OCI-LY3 (cell line): Measurements from ENCODE around the gene SLC8A2.

Experiments
- H2AFZ ChIP-seq: fragments of 200-600, 300-600 bp; shearing (Covaris generic); 2 replicates; pipeline ENCODE4 v1.6.0; 2014; ENCODE audit warnings: antibody characterized with exemption, low read depth, low read length
- H3K27ac ChIP-seq: fragments of 200-600, 300-600 bp; sonication (generic); 2 replicates; pipeline ENCODE4 v1.5.1; 2014; ENCODE audit warnings: mild to moderate bottlenecking, low read length, moderate library complexity, mixed read lengths
- H3K27me3 ChIP-seq: fragments of 200-600, 300-600 bp; sonication (generic); 2 replicates; pipeline ENCODE4 v1.6.1; 2014; ENCODE audit warnings: low read depth, low read length, mixed read lengths
- H3K36me3 ChIP-seq: fragments of 200-600, 300-600 bp; sonication (generic); replicated peaks from 2 replicates; pipeline ENCODE3; 2014; ENCODE audit warnings: low read depth, low read length, mixed read lengths
- H3K4me1 ChIP-seq: fragments of 300-600, 200-600 bp; sonication (generic); 2 replicates; pipeline ENCODE4 v1.6.1; 2014; ENCODE audit warnings: low read length, mixed read lengths
- H3K4me2 ChIP-seq: fragments of 200-600, 300-600 bp; sonication (generic); 2 replicates; pipeline ENCODE4 v1.6.1; 2014; ENCODE audit warnings: low read length, mixed read lengths
- H3K4me3 ChIP-seq: fragments of 300-600, 200-600 bp; sonication (generic); 2 replicates; pipeline ENCODE4 v1.5.1; 2014; ENCODE audit warnings: antibody characterized with exemption, mild to moderate bottlenecking, low read length, moderate library complexity
- H3K79me2 ChIP-seq: fragments of 300-600, 200-600 bp; shearing (Covaris generic); 2 replicates; pipeline ENCODE4 v1.6.1; 2014; ENCODE audit warnings: mild to moderate bottlenecking, low read length, mixed read lengths
- H3K9ac ChIP-seq: fragments of 300-600, 200-600 bp; shearing (Covaris generic); 2 replicates; pipeline ENCODE4 v1.6.0; 2014; ENCODE audit warnings: mild to moderate bottlenecking, low read length, moderate library complexity
- H3K9me3 ChIP-seq: fragments of 200-600, 300-600 bp; shearing (Covaris generic); 2 replicates; pipeline ENCODE4 v1.6.1; 2014; ENCODE audit warnings: low read length, mixed read lengths; ENCODE audit not compliant: insufficient read depth
- H4K20me1 ChIP-seq: fragments of 200-600, 300-600 bp; sonication (generic); 2 replicates; pipeline ENCODE4 v1.6.1; 2016; ENCODE audit warnings: low read length, mixed read lengths; ENCODE audit not compliant: insufficient read depth
- EZH2phosphoT487 ChIP-seq: fragments of 200-600 bp; shearing (Covaris generic); IDR thresholded peaks from 2 replicates; pipeline ENCODE4 v1.6.1; 2018; ENCODE audit warnings: antibody characterized with exemption, mixed run types, low read depth
- TF ChIP-seq, protein P1 (sequence below): fragments of 200-600, 300-600 bp; sonication (generic); IDR thresholded peaks from 2 replicates; pipeline ENCODE4 v1.5.1; 2014; ENCODE audit warnings: antibody characterized with exemption, low read length, low read depth

Gene SLC8A2

DNA sequence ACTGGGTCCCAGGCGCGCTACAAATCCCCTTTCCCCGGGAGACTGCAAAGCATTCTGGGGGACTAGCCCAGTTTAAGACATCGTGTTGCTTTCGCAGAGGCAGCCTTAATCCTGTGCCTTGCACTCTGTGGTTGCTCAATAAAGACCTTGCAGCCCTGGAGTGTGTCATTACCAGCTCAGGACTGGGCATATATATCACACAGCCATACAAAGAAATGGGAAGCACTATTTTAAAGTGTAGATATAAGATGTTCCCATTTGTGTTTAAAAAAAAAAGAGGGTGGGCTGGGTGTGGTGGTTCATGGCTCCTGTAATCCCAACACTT, 32.1 kb upstream of the SLC8A2 start:
- Histone ChIP-seq H3K36me3 (peaks cover 14% of the 10 kb centered on the region), H3K79me2 (peaks cover 15% of the 10 kb centered on the region)

DNA sequence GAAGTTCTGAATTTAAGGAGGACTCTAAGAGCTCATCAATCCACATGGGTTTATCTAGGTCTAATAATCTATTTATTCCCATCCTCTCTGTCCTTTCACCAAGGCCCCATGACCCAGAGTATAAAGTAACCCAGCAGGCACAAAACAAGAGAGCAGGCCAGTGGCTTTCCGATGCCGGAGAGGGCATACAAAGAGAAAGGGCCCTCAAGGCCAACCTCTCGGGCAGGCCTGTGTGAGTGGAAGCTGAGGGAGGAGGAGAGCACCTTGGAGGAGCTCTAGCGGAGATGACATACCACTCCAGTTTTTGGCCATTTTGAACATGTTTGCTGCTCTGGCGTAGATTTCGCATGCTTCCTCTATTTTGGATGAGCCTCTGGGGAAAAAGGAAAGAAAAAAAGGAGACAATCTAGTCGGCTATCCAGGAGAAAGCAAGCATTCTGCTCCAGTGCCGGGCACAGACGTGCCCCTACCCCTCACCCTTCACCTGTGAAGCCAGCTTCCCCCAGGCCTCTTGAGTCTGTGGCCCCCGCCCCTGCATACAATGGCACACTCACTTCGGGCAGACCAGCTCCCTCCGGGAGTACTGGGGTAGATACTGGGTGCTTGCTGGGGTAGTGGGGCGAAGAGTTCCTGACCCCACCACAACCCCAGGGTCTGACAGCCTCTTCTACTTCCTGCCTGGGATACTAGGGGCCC, 31.6 kb upstream of the SLC8A2 start:
- TF ChIP-seq EZH2phosphoT487, result no peak
- TF ChIP-seq, protein P1, sequence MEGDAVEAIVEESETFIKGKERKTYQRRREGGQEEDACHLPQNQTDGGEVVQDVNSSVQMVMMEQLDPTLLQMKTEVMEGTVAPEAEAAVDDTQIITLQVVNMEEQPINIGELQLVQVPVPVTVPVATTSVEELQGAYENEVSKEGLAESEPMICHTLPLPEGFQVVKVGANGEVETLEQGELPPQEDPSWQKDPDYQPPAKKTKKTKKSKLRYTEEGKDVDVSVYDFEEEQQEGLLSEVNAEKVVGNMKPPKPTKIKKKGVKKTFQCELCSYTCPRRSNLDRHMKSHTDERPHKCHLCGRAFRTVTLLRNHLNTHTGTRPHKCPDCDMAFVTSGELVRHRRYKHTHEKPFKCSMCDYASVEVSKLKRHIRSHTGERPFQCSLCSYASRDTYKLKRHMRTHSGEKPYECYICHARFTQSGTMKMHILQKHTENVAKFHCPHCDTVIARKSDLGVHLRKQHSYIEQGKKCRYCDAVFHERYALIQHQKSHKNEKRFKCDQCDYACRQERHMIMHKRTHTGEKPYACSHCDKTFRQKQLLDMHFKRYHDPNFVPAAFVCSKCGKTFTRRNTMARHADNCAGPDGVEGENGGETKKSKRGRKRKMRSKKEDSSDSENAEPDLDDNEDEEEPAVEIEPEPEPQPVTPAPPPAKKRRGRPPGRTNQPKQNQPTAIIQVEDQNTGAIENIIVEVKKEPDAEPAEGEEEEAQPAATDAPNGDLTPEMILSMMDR, result no peak
- Histone ChIP-seq H3K4me3 (no peak overlapping the region), H3K27me3 (no peaks in the 10 kb centered on the region), H3K79me2 (peaks cover 10% of the 10 kb centered on the region), H3K27ac (no peak overlapping the region), H4K20me1 (peaks cover 28% of the 10 kb centered on the region), H3K9ac (no peak overlapping the region), H2AFZ (no peak overlapping the region), H3K9me3 (no peaks in the 10 kb centered on the region), H3K36me3 (peaks cover 14% of the 10 kb centered on the region), H3K4me2 (no peak overlapping the region), H3K4me1 (no peaks in the 10 kb centered on the region)

More for the DNA sequence above, 32.1 kb upstream of the SLC8A2 start:
- Histone ChIP-seq H3K4me3 (no peak overlapping the region), H4K20me1 (peaks cover 29% of the 10 kb centered on the region), H2AFZ (no peak overlapping the region), H3K4me2 (no peak overlapping the region), H3K27ac (no peak overlapping the region), H3K4me1 (no peaks in the 10 kb centered on the region), H3K9ac (no peak overlapping the region), H3K9me3 (no peaks in the 10 kb centered on the region), H3K27me3 (no peaks in the 10 kb centered on the region)
- TF ChIP-seq, protein P1, result no peak
- TF ChIP-seq EZH2phosphoT487, result no peak

GRCh38 chr19:47499863-47500830, 28.5 kb upstream of the SLC8A2 start:
- H4K20me1 ChIP-seq, result peaks cover 11% of the 10 kb centered on the region
- H3K9me3 ChIP-seq, result no peaks in the 10 kb centered on the region
- H3K4me3 ChIP-seq, result no peak overlapping the region
- TF ChIP-seq, protein P1, result no peak
- TF ChIP-seq EZH2phosphoT487, result no peak
- H3K4me1 ChIP-seq, result no peaks in the 10 kb centered on the region
- H3K36me3 ChIP-seq, result peaks cover 14% of the 10 kb centered on the region
- H3K27me3 ChIP-seq, result no peaks in the 10 kb centered on the region
- H3K4me2 ChIP-seq, result no peak overlapping the region
- H3K9ac ChIP-seq, result no peak overlapping the region
- H3K27ac ChIP-seq, result no peak overlapping the region
- no peaks in the 10 kb centered on the region for H3K79me2 ChIP-seq
- no peak overlapping the region for H2AFZ ChIP-seq

DNA sequence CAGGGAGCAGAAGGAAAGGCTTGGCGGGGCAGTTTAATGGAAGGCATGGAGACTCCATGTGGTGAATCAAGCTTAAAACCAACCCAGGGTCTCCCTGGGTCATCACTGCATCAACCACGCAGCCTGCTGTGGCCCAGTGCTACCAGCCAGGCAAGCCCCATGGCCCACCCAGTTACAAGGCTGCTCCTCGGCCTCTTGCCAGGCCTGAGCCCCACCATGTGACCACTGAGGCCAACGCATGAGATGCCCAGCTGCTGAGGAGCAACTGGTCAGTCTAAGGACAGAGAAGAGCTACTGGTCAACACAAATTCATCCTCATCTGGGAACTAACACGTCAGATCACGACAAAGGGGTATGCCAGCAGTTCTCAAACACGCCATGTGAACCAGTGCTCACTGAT, 27.7 kb upstream of the SLC8A2 start:
- Histone ChIP-seq H3K27ac (no peak overlapping the region), H3K4me2 (no peak overlapping the region), H3K4me3 (no peak overlapping the region), H3K9ac (no peak overlapping the region), H3K79me2 (no peaks in the 10 kb centered on the region), H3K27me3 (no peaks in the 10 kb centered on the region), H3K4me1 (no peaks in the 10 kb centered on the region), H4K20me1 (peaks cover 11% of the 10 kb centered on the region), H3K9me3 (no peaks in the 10 kb centered on the region), H2AFZ (no peak overlapping the region), H3K36me3 (peaks cover 14% of the 10 kb centered on the region)
- TF ChIP-seq EZH2phosphoT487, result no peak
- TF ChIP-seq, protein P1, result no peak
